Psoas muscle (tissue), 8 donors: ENCODE data around the gene IFITM1. TPM values are rescaled to one million over a fixed set of nuclear protein-coding genes. Genes with fewer than 3 reads are reported as not detected.

ENCODE experiments used
- ATAC-seq, 4 donors: fragments of 200-7000 bp; cut with Tn5 transposase; one replicate each; pipeline ENCODE4 v1.9.1; 2020; ENCODE audit warnings: moderate library complexity in 3 of 4, mild to moderate bottlenecking in 2 of 4
- DNase-seq, 2 donors: peaks; one replicate each; pipeline ENCODE4 v3.0.0-alpha.2; 2020
- H3K27ac ChIP-seq: fragments of 200-600 bp; one replicate; pipeline ENCODE4 v1.8.0; 2022
- H3K27me3 ChIP-seq, 3 donors: fragments of 200-600 bp in 1 of 3; one replicate each; pipeline versions ENCODE4 v1.6.1 to v1.8.0; 2013 to 2022; ENCODE audit warnings: low read length in 2 of 3, mild to moderate bottlenecking in 2 of 3, moderate library complexity in 1 of 3; ENCODE audit not compliant: insufficient read depth in 3 of 3
- H3K36me3 ChIP-seq, 2 donors: fragments of 200-600 bp in 1 of 2; one replicate each; pipeline versions ENCODE4 v1.6.1 to v1.8.0; 2013 to 2022; ENCODE audit warnings: low read depth in 1 of 2, mild to moderate bottlenecking in 1 of 2, moderate library complexity in 1 of 2; ENCODE audit not compliant: insufficient read depth in 1 of 2
- H3K4me1 ChIP-seq: fragments of 200-600 bp; one replicate; pipeline ENCODE4 v1.8.0; 2022
- H3K4me3 ChIP-seq: fragments of 200-600 bp; one replicate; pipeline ENCODE4 v1.8.0; 2022; ENCODE audit warnings: mild to moderate bottlenecking
- H3K9me3 ChIP-seq: fragments of 200-600 bp; one replicate; pipeline ENCODE4 v1.8.0; 2022
- WGBS, 3 donors: extraction: QIAGEN DNeasy Blood & Tissue Kit; methylation state at CpG; one replicate each; pipeline versions ENCODE4 v1.1.6 to v1.1.7; 2013; 5-methylcytosine and 5-hydroxymethylcytosine counted together
- intact Hi-C, 2 donors: fragments of 100-400 bp; cut with DNase I; formaldehyde crosslinking; loops; one replicate each; pipeline versions ENCODE4 v1.11.0 to v1.14.2; 2022
- polyA plus RNA-seq, 3 donors: library from polyadenylated mRNA; stranded (reverse); fragments of 200-250 nt; gene quantifications; one replicate each; pipeline ENCODE4 v1.2.3, GENCODE V29; 2013
- total RNA-seq, 4 donors: library from RNA; stranded (reverse); fragmentation: NEBNext Ultra II Directional in 2 of 4; extraction: Animal tissue kit (Norgen Biotek cat#: 25700) in 2 of 4; gene quantifications; one replicate each; pipeline versions ENCODE4 v1.2.1 to v1.2.4, GENCODE V29; 2021 to 2023
- TF ChIP-seq, protein P1 (sequence below): fragments of 200-600 bp; IDR thresholded peaks from one replicate; pipeline ENCODE4 v1.8.0; 2022; ENCODE audit warnings: antibody characterized with exemption
- donor health status: healthy with polysubstance abuse.
- donor health status: DM: no; HTN: no; CAD: no; lungs with moderate emphysema.
- donor health status: Bipolar disorder and iron deficiency.
- donor health status: healthy.
- donor health status: DM: yes; HTN: yes; CAD: no.
- donor health status: DM: no; HTN: no; CAD: no.
- donor health status: DM: no; HTN: no; CAD: no.
- donor health status: DM: yes; HTN: yes; CAD: no.

Gene IFITM1
- total and polyA plus RNA-seq, 7 donors: 39.7 to 107 (median 69.7) TPM

DNA sequence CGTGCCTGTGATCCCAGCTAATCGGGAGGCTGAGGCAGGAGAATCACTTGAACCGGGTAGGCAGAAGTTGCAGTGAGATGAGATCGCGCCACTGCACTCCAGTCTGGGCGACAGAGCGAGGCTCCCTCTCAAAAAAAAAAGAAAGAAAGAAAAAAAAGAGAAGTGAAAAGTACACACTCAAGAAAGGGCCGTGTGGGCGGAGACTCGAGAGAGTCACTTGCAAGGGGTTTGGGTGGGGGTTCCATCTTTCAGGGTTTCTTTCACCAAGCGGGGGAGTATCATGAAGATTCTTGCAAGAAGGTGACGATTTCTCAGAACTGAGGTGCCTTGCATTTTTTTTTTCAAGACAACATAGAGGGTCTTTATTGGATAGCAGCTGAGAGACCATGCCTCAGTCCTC lies 10.5 kb upstream of the IFITM1 start:
- Histone ChIP-seq H3K27ac (no peak overlapping the region), H3K36me3 (no peaks in the 10 kb centered on the region), H3K4me1 (no peaks in the 10 kb centered on the region), H3K27me3 (peaks cover 0 to 30% (median 4%) of the 10 kb centered on the region in 3 donors), H3K9me3 (no peaks in the 10 kb centered on the region), H3K4me3 (no peak overlapping the region)
- DNase-seq (peak in 1 of 2 donors; percentile 15), ATAC-seq (no peak)
- TF ChIP-seq, protein P1, sequence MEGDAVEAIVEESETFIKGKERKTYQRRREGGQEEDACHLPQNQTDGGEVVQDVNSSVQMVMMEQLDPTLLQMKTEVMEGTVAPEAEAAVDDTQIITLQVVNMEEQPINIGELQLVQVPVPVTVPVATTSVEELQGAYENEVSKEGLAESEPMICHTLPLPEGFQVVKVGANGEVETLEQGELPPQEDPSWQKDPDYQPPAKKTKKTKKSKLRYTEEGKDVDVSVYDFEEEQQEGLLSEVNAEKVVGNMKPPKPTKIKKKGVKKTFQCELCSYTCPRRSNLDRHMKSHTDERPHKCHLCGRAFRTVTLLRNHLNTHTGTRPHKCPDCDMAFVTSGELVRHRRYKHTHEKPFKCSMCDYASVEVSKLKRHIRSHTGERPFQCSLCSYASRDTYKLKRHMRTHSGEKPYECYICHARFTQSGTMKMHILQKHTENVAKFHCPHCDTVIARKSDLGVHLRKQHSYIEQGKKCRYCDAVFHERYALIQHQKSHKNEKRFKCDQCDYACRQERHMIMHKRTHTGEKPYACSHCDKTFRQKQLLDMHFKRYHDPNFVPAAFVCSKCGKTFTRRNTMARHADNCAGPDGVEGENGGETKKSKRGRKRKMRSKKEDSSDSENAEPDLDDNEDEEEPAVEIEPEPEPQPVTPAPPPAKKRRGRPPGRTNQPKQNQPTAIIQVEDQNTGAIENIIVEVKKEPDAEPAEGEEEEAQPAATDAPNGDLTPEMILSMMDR: no peak
- intact Hi-C loops: no loop called here
- 86 to 90% (median 87%) methylated on average over 12 of the region's 12 CpGs for WGBS, 3 donors

DNA sequence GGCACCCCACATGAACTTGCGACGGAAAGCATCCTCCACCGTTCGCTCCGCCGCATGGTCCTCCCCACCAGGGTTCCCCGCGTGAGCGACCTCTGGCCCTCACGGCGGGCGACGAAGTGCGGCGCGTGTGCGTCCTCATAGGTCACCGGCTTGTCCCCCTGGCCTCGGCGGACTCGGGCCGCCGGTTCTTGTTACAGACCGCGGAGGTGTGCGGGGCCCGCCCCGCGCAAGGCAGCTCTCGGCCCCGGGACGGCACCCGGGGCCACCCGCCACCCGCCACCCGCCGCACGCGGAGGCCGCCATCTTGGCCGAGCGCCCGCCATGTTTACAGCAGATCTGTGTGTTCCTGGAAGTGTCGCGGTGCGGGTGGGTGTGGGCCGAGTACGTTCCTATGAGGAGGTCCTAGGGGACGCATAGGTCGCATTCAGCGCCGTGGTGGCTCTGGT lies 9.8 kb upstream of the IFITM1 start:
- peak in 1 of 2 donors; percentile 53 for DNase-seq
- intact Hi-C loops: loop anchor here in 1 of 2 donors (2.0 kb wide), 1 partner anchor 57 kb away; no protein-coding TSS in a partner anchor
- TF ChIP-seq, protein P1: no peak
- ATAC-seq: no peak
- no peak overlapping the region for H3K4me3 ChIP-seq
- H3K27me3 ChIP-seq: peaks cover 0 to 24% (median 4%) of the 10 kb centered on the region in 3 donors
- H3K4me1 ChIP-seq: no peaks in the 10 kb centered on the region
- 80 to 91% (median 80%) methylated on average over 51 to 52 of the region's 52 CpGs for WGBS, 3 donors
- H3K36me3 ChIP-seq: no peaks in the 10 kb centered on the region
- H3K27ac ChIP-seq: no peak overlapping the region
- no peaks in the 10 kb centered on the region for H3K9me3 ChIP-seq

DNA sequence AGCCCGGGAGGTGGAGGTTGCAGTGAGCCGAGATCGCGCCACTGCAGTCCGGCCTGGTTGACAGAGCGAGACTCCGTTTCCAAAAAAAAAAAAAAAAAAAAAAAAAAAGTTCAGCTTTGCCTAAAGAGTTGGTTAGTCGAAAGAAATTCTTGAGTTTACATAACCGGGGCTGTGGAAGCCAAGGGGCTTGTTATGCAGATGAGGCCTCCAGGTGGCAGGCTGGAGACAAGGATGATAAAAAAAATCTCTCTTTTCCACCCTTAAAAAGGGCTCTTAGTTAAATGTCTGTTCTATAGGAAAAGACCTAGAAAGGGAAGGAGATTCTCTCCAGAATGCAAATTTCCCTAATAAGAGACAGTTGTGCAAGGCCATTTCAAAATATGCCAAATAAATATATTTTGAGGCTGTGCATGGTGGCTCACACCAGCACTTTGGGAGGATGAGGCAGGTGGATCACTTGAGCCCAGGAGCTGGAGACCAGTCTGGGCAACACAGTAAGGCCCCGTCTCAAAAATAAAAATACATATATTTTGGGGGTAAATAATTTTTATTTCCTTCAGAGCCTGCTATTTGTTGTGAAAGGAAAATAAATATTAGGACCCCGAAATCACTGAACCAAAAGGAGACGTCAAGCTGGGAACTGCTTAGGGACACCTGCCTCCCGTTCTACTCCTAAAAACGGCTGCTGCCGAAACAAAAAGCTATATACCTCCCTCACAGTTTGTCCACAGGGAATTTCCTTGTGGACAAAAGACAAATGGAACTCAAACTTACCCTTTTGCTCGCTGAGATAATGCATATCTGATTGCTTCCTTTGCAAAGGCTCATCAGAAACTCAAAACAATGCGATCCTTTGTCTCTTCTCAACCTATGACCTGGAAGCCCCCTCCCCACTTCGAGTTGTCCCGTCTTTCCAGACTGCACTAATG lies 8.7 kb upstream of the IFITM1 start:
- H3K9me3 ChIP-seq: no peaks in the 10 kb centered on the region
- intact Hi-C loops: loop anchor here in 1 of 2 donors (2.0 kb wide), 1 partner anchor 56 kb away; no protein-coding TSS in a partner anchor
- no peak overlapping the region for H3K27ac ChIP-seq
- no peaks in the 10 kb centered on the region for H3K36me3 ChIP-seq
- ATAC-seq (peak in 1 of 4 donors; percentile 38), DNase-seq (peak; percentile 57 to 73)
- peaks cover 0 to 19% (median 4%) of the 10 kb centered on the region in 3 donors for H3K27me3 ChIP-seq
- WGBS, 3 donors: 39 to 41% (median 41%) methylated on average over 18 to 19 of the region's 19 CpGs
- no peaks in the 10 kb centered on the region for H3K4me1 ChIP-seq
- no peak overlapping the region for H3K4me3 ChIP-seq
- TF ChIP-seq, protein P1: peak; percentile 49

DNA sequence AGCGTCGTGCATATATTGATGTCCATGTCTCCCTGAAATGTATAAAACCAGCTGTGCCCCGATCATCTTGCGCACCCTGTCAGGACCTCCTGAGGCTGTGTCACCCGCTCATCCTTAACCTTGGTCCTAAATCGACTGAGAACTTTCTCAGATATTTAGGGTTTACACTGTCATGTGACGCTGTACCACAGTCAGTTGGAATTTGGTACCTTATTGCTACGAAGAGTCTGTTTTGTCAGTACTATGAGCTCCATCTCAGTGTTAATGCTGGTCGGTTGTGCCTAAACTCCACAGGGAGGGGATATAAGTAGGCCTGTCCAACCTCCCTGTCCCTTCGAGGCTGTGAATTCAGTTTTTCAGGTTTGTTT lies 8.0 kb upstream of the IFITM1 start:
- 85 to 89% (median 88%) methylated on average over 10 of the region's 10 CpGs for WGBS, 3 donors
- H3K4me1 ChIP-seq: no peaks in the 10 kb centered on the region
- DNase-seq (peak in 1 of 2 donors; percentile 6), ATAC-seq (no peak)
- intact Hi-C loops: loop anchor here in 1 of 2 donors (2.0 kb wide), 1 partner anchor 55 kb away; no protein-coding TSS in a partner anchor
- no peak overlapping the region for H3K4me3 ChIP-seq
- no peaks in the 10 kb centered on the region for H3K9me3 ChIP-seq
- TF ChIP-seq, protein P1: no peak
- H3K27ac ChIP-seq: no peak overlapping the region
- H3K27me3 ChIP-seq: peaks cover 0 to 14% (median 4%) of the 10 kb centered on the region in 3 donors
- H3K36me3 ChIP-seq: no peaks in the 10 kb centered on the region
